Osteocyte (in vitro differentiated cells): ENCODE data around the gene CTIF. TPM values are rescaled to one million over a fixed set of nuclear protein-coding genes. Genes with fewer than 3 reads are reported as not detected.

Source experiments
- DNase-seq: peaks from one replicate; pipeline ENCODE4 v3.0.0; 2021; ENCODE audit warnings: mixed read lengths; ENCODE audit not compliant: unreplicated experiment; ENCODE audit errors: extremely low spot score
- H3K27ac Mint-ChIP-seq: one replicate; pipeline ENCODE4 v1.8.0; 2021; ENCODE audit warnings: mild to moderate bottlenecking, mixed read lengths; ENCODE audit not compliant: unreplicated experiment
- H3K27me3 Mint-ChIP-seq: one replicate; pipeline ENCODE4 v1.8.0; 2021; ENCODE audit warnings: mixed read lengths; ENCODE audit not compliant: unreplicated experiment
- H3K36me3 Mint-ChIP-seq: one replicate; pipeline ENCODE4 v1.8.0; 2021; ENCODE audit warnings: mixed read lengths; ENCODE audit not compliant: unreplicated experiment
- H3K4me1 Mint-ChIP-seq: one replicate; pipeline ENCODE4 v1.8.0; 2021; ENCODE audit warnings: mixed read lengths; ENCODE audit not compliant: unreplicated experiment
- H3K4me3 Mint-ChIP-seq: one replicate; pipeline ENCODE4 v1.8.0; 2021; ENCODE audit warnings: mild to moderate bottlenecking, moderate library complexity, mixed read lengths; ENCODE audit not compliant: unreplicated experiment
- H3K9me3 Mint-ChIP-seq: one replicate; pipeline ENCODE4 v1.8.0; 2021; ENCODE audit warnings: mixed read lengths; ENCODE audit not compliant: unreplicated experiment
- total RNA-seq: library from RNA; stranded (reverse); gene quantifications from 2 replicates; pipeline ENCODE4 v1.2.1, GENCODE V29; 2021
- TF ChIP-seq, protein P1 (sequence below): fragments of 200-600 bp; sonication (generic); IDR thresholded peaks from 2 replicates; pipeline ENCODE4 v1.5.0; 2021; ENCODE audit warnings: antibody characterized with exemption, mild to moderate bottlenecking, moderate library complexity

The CTIF gene
- total RNA-seq, 1 donor from 2014 or later, result 172 TPM

DNA sequence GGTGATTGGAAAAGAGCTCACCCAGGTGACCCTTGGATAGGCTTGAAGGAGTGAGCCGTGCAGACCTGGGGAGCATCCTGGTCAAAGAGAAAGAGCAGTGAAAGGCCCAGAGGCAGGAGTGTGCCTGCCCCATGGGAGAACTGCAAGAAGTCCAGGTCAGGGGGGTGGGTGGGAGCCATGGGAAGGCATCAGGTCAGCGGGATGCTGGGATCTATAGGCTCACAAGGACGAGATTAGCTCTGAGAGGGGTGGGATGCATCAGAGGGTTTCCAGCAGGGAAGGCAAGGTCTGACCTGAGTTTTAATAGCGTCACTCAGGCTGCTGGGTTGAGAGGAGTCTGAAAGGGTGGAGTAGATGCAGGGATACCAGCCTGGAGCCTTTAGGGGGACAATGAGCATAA, 253.3 kb downstream of the CTIF start:
- no peaks in the 10 kb centered on the region for H3K27me3 Mint-ChIP-seq
- TF ChIP-seq, protein P1, sequence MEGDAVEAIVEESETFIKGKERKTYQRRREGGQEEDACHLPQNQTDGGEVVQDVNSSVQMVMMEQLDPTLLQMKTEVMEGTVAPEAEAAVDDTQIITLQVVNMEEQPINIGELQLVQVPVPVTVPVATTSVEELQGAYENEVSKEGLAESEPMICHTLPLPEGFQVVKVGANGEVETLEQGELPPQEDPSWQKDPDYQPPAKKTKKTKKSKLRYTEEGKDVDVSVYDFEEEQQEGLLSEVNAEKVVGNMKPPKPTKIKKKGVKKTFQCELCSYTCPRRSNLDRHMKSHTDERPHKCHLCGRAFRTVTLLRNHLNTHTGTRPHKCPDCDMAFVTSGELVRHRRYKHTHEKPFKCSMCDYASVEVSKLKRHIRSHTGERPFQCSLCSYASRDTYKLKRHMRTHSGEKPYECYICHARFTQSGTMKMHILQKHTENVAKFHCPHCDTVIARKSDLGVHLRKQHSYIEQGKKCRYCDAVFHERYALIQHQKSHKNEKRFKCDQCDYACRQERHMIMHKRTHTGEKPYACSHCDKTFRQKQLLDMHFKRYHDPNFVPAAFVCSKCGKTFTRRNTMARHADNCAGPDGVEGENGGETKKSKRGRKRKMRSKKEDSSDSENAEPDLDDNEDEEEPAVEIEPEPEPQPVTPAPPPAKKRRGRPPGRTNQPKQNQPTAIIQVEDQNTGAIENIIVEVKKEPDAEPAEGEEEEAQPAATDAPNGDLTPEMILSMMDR, result no peak
- DNase-seq, result no peak
- H3K9me3 Mint-ChIP-seq, result no peaks in the 10 kb centered on the region
- peaks cover 37% of the 10 kb centered on the region for H3K36me3 Mint-ChIP-seq
- no peak overlapping the region for H3K4me3 Mint-ChIP-seq
- no peak overlapping the region for H3K27ac Mint-ChIP-seq
- H3K4me1 Mint-ChIP-seq, result peaks cover 50% of the 10 kb centered on the region

DNA sequence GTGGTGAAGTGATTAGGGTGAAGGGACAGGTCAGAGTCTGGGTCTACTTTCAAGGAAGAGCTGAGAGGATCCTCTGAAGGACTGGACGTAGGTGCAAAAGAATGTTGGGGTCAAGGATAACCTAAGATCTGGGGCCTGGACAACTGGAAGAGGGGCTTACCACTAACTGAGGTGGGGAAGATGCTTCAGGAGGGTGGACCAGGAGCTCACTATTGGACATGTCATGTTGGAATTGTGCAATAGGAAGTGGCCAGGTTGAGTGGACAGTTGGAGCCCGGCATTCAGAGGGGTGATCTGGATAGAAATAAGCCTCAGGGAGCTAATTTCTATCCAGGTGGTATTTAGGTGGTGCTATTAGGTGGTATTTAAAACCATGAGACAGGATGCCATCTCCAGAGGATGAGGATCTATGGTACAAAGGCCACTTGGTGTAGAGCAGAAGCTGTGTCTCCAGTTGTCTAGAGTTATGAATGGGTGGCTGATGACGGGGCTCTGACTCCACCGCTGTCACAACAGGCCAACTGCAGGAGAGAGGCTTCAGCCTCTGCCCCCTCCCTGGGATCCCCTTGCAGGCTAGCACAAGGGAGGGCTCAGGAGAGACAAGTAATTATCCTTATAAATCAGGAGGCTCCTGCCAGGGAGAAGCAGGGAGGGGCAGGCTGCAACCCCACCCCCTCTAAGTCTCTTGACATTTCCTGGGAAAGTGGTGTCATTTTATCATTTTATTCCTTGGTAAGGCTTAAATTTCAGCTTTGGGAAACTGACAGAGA, 254.0 kb downstream of the CTIF start:
- Mint-ChIP-seq H3K4me3 (no peak overlapping the region), H3K27me3 (no peaks in the 10 kb centered on the region), H3K4me1 (peaks cover 43% of the 10 kb centered on the region), H3K36me3 (peaks cover 37% of the 10 kb centered on the region), H3K9me3 (no peaks in the 10 kb centered on the region), H3K27ac (peak overlapping the region; percentile 34)
- DNase-seq, result no peak
- TF ChIP-seq, protein P1, result no peak

DNA sequence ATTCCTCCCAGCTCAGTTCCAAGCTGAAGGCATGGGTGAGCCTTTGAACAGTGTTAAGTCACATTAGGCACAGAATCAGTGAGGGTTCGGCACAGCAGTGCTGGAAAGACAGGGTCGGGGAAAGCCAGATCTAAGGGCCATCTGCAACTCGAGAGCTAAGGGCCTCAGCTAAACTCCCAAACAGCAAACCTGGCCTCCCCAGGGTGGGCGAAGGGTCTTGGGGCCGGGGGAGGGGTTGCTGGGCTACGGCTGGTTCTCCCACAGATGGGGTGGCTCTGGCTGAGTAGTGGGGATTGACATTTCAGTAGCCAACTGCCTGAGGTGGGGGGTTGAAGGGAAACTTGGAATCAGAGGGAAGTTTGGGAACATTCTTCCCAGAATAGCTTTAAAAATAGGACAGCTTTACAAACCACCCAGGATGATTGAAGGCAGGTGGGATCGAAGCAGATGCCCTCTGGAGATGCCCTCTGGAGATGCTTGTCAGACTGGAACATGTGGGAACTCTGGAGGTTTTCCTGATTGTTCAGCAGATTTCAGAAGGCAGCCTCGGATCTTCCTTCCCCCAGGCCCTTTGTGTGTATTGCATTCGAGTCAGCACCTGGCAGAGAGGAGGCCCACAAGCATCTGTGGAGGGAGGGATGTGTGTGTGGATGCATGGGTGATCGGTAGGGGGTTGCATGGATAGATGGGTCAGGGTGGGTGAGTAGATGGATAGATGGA, 255.6 kb downstream of the CTIF start:
- peaks cover 32% of the 10 kb centered on the region for H3K4me1 Mint-ChIP-seq
- H3K4me3 Mint-ChIP-seq, result no peak overlapping the region
- H3K27me3 Mint-ChIP-seq, result no peaks in the 10 kb centered on the region
- peak overlapping the region; percentile 27 for H3K27ac Mint-ChIP-seq
- TF ChIP-seq, protein P1, result no peak
- H3K9me3 Mint-ChIP-seq, result no peaks in the 10 kb centered on the region
- no peak for DNase-seq
- H3K36me3 Mint-ChIP-seq, result peaks cover 38% of the 10 kb centered on the region

DNA sequence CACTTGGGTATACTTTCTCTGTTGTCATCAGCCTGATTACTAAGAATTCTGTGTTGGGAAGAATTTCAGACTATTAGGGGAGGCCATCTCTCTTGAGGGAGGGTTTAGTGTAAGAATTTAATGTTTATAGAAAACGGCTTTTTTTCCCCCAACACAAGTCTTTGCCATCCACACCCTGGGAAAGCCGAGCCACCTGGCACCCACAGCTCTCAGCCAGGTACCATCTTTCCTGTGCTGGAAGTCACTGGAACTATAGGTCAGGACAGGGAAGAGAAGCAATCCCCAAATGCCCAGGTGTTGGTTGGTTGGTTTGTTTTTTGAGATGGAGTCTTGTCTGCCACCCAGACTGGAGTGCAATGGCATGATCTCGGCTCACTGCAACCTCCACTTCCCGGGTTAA, 256.9 kb downstream of the CTIF start:
- TF ChIP-seq, protein P1, result no peak
- no peak overlapping the region for H3K4me3 Mint-ChIP-seq
- no peaks in the 10 kb centered on the region for H3K9me3 Mint-ChIP-seq
- no peaks in the 10 kb centered on the region for H3K27me3 Mint-ChIP-seq
- DNase-seq, result no peak
- no peak overlapping the region for H3K27ac Mint-ChIP-seq
- peaks cover 20% of the 10 kb centered on the region for H3K4me1 Mint-ChIP-seq
- peaks cover 45% of the 10 kb centered on the region for H3K36me3 Mint-ChIP-seq

DNA sequence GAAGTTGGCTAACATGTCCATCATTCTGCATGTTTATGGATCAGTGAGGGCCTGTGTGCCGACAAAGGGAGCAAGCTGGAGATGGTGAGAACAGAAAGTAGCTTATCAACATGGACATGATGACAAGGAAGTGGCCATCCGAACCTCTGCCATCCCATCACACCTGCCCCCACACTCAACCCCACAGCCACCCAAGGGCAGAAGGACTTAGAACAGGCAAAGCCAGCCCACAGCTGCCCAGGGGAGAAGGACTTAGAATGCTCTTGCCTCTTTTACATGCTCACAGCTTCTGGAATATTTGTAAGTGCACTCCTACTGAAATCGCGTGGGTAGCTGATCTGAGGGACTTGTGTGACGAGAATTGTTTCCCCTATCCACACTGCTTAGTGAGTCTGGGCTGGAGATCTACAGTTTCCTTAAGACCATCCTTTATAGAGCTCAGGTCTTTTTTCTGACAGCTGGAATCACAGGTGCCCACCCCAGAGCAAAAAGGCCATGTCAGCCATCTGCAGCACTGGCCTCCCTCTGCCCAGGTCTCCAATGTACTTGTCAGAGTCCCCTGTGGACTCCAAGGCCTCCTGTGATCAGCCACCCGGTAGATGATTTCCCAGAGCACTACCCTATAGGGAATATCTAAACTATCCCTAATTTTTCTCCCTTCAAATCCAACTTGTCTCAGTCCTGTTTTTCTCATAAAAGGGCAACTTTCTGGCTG, 257.8 kb downstream of the CTIF start:
- TF ChIP-seq, protein P1, result no peak
- Mint-ChIP-seq H3K9me3 (no peaks in the 10 kb centered on the region), H3K4me1 (peaks cover 17% of the 10 kb centered on the region), H3K36me3 (peaks cover 46% of the 10 kb centered on the region), H3K4me3 (no peak overlapping the region), H3K27me3 (no peaks in the 10 kb centered on the region), H3K27ac (no peak overlapping the region)
- no peak for DNase-seq
